Adrenal gland (tissue), 5 donors: Measurements from ENCODE around the gene CASP2.

Experiments
- POLR2A ChIP-seq, 2 donors: fragments of 450-650 bp; IDR thresholded peaks; one replicate each; pipeline ENCODE4 v1.6.1; 2017; ENCODE audit warnings: antibody characterized with exemption in 2 of 2, mild to moderate bottlenecking in 2 of 2, moderate library complexity in 1 of 2
- TF ChIP-seq, protein P1 (sequence below), 6 experiments: fragments of 450-650 bp in 4 of 6; fragments of 200-600 bp in 2 of 6; sonication (generic) in 1 of 6; IDR thresholded peaks; 1 replicate in 5 of 6; 2 replicates in 1 of 6; pipeline versions ENCODE4 v1.5.1 to v1.8.0; 2016 to 2021; ENCODE audit warnings: antibody characterized with exemption in 6 of 6, mild to moderate bottlenecking in 2 of 6, moderate library complexity in 1 of 6
- donor health status: DM: no; HTN: no; CAD: no.

DNA sequence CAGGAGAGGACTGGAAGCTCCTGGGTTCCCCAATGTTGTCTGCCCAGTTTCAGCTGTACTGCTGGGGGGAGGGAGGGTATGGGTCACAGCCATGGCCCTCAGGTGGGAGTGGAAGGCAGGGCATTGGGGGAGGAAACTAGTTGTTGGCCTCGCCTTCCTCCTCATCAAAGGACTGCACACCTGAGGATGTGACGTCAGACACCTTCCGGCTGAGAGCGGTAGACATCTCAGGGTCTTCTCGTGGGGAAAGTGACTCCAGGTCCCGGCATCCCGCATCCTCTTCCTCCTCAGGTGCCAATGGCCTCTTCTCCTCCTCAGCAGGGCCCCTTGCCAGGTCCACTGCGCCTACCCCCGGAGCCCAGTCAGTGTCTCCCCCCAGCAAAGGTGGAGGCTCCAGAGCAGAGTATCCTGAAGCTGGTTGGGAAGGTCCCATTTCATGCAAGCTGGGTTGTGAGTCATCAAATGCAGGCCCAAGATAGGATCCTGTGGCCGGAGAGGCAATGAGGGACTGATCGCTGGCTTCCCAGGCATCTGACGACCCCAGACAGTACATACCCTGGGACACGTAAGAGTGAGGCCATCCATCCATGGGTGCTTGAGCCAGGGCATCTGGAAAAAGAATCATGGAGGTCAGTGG lies 68.4 kb downstream of the CASP2 start:
- TF ChIP-seq, protein P1, sequence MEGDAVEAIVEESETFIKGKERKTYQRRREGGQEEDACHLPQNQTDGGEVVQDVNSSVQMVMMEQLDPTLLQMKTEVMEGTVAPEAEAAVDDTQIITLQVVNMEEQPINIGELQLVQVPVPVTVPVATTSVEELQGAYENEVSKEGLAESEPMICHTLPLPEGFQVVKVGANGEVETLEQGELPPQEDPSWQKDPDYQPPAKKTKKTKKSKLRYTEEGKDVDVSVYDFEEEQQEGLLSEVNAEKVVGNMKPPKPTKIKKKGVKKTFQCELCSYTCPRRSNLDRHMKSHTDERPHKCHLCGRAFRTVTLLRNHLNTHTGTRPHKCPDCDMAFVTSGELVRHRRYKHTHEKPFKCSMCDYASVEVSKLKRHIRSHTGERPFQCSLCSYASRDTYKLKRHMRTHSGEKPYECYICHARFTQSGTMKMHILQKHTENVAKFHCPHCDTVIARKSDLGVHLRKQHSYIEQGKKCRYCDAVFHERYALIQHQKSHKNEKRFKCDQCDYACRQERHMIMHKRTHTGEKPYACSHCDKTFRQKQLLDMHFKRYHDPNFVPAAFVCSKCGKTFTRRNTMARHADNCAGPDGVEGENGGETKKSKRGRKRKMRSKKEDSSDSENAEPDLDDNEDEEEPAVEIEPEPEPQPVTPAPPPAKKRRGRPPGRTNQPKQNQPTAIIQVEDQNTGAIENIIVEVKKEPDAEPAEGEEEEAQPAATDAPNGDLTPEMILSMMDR (IDR thresholded peaks at IDR 0.05): no peak
- no peak for TF ChIP-seq POLR2A (IDR thresholded peaks at IDR 0.05)
